ENCODE results near the gene SEC16A.

DNA sequence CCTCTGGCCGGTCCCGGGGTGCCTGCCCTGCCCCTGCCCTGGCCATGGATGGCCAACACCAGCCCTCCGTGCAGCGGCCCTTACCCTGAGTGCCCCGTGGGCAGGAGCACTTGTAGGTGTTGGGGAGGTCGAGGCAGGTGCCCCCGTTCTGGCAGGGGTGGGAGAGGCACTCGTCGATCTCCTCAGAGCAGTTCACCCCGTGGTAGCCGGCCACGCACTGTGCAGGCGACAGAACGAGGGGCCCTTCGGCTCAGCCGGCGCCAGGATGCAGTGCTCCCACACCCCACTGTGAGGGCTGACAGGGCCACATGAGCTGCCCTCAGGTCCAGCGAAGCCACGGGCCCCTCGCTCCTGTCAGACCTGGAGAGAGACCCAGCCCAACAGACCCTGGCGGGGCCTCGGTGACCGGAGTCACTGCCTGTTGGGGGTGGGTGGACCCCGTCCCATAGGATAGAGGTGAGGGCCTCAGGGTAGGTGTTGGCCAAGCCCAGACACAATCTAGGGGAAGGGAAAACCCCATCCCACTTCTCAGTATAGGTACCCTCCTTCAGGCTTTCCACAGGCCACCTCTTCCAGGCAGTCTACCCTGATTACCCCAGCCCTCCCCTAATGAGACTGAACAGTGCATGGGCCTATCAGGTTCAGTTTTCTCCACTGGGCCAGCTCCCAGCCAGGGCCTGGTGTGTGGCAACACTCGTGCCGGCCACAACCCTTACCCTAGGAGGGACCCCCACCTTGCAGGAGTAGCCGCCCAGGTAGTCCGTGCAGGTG lies 24.6 kb upstream of the SEC16A start:
- TF ChIP-seq POLR2AphosphoS5 (IDR thresholded peaks at IDR 0.05; ENCODE audit: low read depth, low read length) (no peak), TAF1 (IDR thresholded peaks at IDR 0.05; ENCODE audit: low read depth, low read length) (no peak), SPI1 (IDR thresholded peaks at IDR 0.05; ENCODE audit: low read depth, low read length) (no peak)
